Spleen (tissue), 7 donors: ENCODE data around the gene ACSF3.

ENCODE experiments used
- POLR2A ChIP-seq, 3 donors: fragments of 450-650 bp; IDR thresholded peaks; one replicate each; pipeline ENCODE4 v1.5.1; 2017; ENCODE audit warnings: antibody characterized with exemption in 3 of 3, mild to moderate bottlenecking in 1 of 3
- POLR2AphosphoS5 ChIP-seq, 3 donors: sonication (generic); formaldehyde crosslinking; IDR thresholded peaks; one replicate each; pipeline ENCODE4 v1.5.1; 2017; ENCODE audit warnings: antibody characterized with exemption in 3 of 3
- TF ChIP-seq, protein P1 (sequence below), 11 experiments: fragments of 200-600 bp in 7 of 11; fragments of 450-650 bp in 4 of 11; sonication (generic) in 4 of 11; IDR thresholded peaks in 8 of 11; conservative IDR thresholded peaks in 3 of 11; 1 replicate in 7 of 11; 2 replicates in 4 of 11; pipeline versions ENCODE4 v1.4.0 to v1.8.0; 2016 to 2021; ENCODE audit warnings: antibody characterized with exemption in 11 of 11, inconsistent platforms in 4 of 11, mild to moderate bottlenecking in 1 of 11
- donor health status: DM: no; HTN: no; CAD: no; lungs with moderate emphysema.
- donor health status: DM: no; HTN: no; CAD: no.
- donor health status: DM: no; HTN: no; CAD: no.

GRCh38 chr16:89202422-89203215 lies 109.0 kb downstream of the ACSF3 start:
- TF ChIP-seq, protein P1, sequence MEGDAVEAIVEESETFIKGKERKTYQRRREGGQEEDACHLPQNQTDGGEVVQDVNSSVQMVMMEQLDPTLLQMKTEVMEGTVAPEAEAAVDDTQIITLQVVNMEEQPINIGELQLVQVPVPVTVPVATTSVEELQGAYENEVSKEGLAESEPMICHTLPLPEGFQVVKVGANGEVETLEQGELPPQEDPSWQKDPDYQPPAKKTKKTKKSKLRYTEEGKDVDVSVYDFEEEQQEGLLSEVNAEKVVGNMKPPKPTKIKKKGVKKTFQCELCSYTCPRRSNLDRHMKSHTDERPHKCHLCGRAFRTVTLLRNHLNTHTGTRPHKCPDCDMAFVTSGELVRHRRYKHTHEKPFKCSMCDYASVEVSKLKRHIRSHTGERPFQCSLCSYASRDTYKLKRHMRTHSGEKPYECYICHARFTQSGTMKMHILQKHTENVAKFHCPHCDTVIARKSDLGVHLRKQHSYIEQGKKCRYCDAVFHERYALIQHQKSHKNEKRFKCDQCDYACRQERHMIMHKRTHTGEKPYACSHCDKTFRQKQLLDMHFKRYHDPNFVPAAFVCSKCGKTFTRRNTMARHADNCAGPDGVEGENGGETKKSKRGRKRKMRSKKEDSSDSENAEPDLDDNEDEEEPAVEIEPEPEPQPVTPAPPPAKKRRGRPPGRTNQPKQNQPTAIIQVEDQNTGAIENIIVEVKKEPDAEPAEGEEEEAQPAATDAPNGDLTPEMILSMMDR (IDR thresholded peaks at IDR 0.05 in 8 of 11, conservative IDR thresholded peaks at IDR 0.05 in 3 of 11), result no peak
- TF ChIP-seq POLR2AphosphoS5 (IDR thresholded peaks at IDR 0.05) (no peak), POLR2A (IDR thresholded peaks at IDR 0.05) (no peak)
